HG03520 (cell line): ENCODE results near the gene HPD.

Experiments
- ATAC-seq: cut with Tn5 transposase; IDR thresholded peaks from one replicate; pipeline ENCODE4 v1.9.1; 2021; ENCODE audit warnings: mild to moderate bottlenecking, moderate library complexity; ENCODE audit not compliant: unreplicated experiment

HPD gene

DNA sequence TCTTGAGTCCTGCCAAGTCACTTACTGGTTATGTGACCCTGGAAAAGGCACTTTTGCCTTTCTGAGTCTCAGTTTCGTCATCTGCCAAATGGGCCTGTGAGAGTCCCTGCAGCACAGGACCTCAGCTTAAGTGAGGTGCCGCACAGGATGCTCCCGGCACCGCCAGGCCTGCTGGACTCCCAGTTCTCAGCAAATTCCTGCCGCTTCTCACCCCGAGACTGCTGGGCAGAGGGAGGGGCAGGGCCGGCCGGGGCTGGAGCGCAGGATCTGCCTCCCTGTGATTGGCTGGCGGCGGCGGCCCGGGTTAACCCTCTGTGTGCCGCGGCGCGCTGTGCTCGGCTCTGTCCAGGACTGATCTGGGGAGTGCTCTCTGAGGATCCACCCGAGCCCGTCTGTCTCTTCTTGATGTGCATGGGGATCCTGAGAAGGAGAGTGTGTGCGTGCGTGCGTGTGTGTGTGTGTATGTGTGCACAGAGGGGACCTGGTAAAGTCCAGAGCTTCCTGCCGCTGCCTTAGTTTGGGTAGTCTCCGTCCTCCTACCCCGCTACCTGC is 46.3 kb downstream of the HPD start:
- no peak for ATAC-seq

DNA sequence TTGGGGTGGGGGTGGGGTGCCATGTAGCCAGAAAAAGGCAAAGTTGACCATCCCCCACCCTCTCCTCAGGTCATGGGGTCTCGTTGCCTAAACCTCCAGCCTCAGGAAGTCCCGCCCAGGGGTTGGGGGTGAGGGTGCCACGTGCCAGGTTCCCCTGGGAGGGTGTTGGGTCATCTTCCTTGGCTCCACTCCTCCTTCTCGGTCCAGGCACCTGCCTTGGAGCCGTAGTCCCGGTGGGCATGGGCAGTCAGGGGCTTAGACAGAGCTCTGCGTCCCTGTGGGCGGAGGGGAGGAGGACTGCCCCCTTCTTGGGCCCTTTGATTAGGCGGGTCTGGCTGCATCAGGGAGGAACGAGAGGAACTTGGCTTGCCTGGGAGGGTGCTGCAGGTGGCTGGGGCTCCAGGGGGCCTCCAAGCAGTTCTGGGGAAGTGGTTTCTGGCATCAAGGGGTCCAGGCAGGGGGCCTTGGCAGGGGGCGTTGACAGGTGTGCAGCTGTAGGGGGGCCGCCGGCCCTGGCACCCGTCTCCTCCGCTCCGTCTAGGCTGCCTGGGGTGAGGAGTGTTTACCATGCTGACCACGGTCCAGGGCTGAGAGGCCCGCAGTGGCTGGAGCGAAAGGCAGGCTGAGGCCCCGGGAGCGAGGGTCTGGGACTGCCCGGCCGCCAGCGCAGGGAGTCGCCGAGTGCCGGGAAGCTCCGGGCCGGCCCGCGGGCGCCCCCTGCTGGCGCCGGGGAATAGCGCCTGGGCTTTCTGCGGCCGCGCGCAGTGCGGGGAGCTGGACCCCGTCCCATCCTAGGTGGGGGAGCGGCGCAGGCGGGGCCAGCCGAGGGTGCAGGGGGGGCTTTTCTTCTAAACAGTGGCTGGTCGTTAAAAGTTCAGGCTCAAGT is 47.0 kb downstream of the HPD start:
- ATAC-seq, result peak; percentile 55

DNA sequence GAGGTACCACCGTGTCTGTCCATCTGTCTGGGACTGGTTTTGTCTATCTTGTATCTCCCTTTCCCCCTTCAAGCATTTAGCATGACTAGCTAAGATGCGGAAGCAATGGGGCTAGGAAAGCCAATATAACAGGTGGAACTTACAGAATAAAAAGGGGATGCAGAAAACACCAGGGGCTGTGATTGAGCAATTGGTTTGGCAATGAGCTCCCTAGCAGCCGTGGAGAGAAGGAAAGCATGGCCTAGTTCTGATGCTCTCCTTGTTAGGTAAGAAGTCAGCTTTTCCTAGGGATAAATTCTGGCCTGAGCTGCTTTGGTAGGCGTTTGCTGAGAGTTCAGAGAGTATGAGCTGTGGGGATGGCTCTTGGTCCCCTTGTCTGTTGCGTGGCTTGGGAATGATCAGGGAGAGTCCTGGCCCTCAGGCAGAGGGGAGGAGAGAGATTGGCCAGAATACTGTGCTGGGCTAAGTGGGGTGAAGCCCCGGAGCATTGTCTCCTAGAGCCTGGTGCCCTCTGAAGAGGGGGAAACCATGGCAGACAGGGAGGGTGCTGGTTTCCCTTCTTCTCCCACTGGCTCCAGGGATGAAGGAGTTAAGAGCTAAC is 47.7 kb downstream of the HPD start:
- no peak for ATAC-seq

DNA sequence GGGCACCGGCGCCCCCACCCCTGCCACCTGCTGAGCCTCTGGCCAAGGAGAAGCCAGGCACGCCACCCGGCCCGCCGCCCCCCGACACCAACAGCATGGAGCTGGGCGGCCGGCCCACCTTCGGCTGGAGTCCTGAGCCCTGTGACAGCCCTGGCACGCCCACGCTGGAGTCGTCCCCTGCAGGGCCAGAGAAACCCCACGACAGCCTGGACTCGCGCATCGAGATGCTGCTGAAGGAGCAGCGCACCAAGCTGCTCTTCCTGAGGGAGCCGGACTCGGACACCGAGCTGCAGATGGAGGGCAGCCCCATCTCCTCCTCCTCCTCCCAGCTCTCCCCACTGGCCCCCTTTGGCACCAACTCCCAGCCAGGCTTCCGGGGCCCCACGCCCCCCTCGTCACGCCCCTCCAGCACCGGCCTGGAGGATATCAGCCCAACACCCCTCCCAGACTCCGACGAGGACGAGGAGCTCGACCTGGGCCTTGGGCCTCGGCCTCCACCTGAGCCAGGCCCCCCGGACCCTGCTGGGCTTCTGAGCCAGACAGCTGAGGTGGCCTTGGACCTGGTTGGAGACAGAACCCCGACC is 48.3 kb downstream of the HPD start:
- ATAC-seq, result no peak

DNA sequence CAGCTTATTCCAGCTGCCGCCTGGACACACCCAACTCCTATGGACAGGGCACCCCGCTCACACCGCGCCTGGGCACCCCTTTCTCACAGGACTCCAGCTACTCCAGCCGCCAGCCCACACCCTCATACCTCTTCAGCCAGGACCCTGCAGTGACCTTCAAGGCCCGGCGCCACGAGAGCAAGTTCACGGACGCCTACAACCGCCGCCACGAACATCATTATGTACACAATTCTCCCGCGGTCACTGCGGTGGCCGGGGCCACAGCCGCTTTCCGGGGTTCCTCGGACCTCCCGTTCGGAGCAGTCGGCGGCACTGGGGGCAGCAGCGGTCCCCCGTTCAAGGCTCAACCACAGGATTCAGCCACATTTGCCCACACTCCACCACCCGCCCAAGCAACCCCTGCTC is 48.9 kb downstream of the HPD start:
- no peak for ATAC-seq

GRCh38 chr12:121808623-121809022 is 50.0 kb downstream of the HPD start:
- ATAC-seq, result no peak

DNA sequence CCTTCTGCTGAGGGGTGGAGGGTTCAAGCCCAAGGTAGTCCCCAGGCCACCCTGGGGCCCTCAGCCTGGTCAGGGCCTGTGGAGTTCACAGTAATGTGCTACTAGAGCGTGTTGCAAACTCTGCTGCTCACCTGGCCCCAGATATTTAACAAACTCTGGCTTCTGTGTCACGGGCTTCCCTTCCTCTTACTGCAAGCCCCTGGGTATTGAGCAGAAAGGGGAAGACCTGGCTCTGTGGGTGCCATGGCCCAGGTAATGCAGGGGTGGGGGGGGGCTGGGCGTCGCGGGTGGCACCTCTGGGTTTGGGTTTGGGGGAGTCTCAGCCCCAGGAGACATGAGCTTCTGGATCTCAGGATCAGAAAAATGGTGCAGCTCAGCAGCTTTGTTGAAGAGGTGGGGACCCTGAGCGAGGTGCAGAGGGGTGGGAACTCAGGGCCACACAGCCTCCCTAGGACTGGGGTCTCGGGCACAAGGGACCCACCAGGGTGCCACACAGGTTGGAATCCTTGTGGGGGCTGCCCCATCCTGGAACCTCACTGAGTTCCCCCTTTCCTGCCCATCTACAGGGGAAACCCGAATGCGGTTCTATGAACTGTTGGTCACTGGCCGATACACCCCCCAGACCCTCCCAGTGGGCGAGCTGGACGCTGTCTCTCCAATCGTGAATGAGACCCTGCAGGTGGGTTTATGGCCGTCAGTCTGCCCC is 50.9 kb downstream of the HPD start:
- ATAC-seq, result no peak

DNA sequence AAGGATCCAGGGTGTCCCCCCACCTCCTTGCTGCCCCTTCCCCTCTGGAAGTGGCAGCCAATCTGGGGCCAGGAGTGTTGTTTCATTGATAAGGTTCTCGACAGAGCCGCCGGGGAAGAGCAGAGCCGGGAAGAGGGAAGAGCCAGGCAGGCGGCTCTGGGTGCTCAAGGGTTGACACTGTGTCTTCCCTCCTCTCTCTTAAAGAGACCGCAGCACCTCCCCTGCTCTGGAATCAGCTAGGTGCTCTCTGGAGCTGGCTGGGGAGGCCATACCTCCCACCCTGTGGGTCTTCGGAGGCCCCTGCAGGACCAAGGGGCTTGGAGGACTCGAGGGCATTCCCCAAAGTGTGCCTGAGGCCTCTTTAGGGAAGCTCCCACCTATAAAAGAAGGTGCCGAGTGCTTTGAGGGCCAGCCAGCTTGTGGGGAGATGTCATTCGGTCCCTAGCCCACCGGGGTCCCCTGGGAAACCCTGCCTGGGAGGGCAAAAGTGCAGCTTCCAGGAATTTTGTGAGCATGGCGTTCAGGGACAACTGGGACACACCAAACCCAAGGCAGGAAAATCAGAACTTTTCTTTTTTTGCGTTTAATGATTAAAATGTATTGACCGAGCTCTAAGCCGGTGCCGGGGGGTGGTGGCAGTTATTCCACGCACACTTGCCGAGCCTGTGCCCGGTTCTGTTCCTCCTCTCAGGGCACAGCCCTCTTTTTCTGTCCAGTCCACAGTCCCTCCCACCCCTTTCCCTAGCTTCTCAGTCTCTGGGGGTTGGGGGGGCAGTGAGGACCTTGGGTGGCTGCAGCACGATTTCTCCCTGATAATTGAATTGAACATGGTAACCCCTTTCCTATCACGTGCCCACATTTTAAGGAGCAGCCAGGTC is 51.9 kb downstream of the HPD start:
- no peak for ATAC-seq

DNA sequence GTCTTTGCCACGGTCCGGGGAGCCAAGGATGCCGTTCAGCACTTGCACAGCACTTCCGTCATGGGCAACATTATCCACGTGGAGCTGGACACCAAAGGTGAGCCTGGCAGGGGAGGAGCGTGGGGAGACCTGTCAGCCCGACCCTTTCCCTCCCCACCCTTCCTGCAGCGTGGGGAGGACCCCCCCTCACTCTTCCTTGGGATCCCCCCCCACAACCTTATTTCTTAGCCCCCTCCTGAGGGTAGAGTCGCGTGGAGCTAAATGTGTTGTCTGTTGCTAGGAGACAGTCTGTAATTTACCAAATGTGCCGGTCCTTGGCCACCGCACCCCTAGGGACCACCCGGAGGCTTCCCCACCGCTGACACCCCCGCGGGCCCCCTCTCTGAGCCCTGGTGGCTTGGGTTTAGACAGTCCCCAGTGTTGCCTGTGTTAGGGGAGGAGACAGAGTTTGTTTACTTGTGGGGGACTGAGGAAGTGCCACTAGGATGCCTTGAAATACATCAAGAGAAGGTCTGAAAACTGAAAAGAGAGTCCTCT is 52.6 kb downstream of the HPD start:
- ATAC-seq, result no peak

DNA sequence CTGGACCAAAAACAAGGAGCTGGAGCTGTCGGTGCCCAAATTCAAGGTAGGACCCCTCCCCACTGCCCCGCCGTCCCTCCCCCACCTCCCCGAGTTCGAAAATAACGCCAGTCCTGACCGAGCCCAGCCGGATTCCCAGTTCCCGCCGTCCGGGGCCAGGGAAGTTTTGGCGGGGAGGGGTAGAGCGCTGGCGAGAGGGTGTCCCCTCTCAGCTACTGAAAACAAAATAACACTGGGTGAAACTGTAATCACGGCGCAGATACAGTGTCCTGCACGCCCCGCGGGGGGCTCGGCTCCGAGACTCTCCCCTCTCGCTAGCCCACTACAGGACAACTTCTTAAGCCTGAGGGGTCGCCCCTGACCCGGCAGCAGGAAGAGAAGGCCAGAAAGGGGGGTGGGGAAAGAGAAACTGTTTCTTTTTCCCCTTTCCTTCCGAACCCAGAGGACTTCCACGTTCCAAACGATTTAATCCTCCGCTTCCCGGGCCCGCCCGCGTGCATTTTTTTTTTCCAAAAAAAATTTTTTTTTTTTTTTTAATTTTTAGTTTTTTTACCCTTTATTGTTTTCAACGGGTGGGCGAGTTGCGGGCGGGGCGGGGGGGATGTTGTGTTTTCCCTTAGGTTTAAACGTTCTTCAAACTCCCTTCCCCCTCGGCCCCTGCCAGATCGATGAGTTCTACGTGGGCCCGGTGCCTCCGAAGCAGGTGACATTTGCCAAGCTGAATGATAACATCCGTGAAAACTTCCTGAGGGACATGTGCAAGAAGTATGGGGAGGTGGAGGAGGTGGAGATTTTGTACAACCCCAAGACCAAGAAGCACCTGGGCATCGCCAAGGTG is 53.3 kb downstream of the HPD start:
- no peak for ATAC-seq

GRCh38 chr12:121804417-121805111 is 54.1 kb downstream of the HPD start:
- no peak for ATAC-seq

- ATAC-seq, result no peak
Observed at GRCh38 chr12:121803861-121804416, 54.7 kb downstream of the HPD start, which contains the start of gene SETD1B. SETD1B (plus strand) TSS chr12:121804009; CDS start chr12:121804738, 729 bp downstream.

GRCh38 chr12:121802843-121803698 is 55.6 kb downstream of the HPD start:
- peak; percentile 39 for ATAC-seq

DNA sequence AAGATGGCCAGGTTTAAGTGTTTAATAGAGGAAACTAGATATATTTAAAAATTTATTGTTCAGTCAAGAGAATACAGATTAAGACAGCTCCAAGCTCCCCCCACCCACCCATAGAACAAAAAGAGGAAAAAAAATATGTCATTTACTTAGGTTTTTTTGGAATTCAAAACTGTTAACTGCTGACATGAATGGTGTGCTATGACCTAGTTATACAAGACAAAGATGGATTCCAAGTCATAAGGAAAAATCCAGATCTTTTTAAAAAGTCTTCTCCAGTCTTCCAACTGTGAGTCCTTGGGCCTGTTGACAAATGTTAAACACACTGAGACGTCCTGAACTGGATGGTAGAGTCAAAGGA is 56.2 kb downstream of the HPD start:
- no peak for ATAC-seq

DNA sequence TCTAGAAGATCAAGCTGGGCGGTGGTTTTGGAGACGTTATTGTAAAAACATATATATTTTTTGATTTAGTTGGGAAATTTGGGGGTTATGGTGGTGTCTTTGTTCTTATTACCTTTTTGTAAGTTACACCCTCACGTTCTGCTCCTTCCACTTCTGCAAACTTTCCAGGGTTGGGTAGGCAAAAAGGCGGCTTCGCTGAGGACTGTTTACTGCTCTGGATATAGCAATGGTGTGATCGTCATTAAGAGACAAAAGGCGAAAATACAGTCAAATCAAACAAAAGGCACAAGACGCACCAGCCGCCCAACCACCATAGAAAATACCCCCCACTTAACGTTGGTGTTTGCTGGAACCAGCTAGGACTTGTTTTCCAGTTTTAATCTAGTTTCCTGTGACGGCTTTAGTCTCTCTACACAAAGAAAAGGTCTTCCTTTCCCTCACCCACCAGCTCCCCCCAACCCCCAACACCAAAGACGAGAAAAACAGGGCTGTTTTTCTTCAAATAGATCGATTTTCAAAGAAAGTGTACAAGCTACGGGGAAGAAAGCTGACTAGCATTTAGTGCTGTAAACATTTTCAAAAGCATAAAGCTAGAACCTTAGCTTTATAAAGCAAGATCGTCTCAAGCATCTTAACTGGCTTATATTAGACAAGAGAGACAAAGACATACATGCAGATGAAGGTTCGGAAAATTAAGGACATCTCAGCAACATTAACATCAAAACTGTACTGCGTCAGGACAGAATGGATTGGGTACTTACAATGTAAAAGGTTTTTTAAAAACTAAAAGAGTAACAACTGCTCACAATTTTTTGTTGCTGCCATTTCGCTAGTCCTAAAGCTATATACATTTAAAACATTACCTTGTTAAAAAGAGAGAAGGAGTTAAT is 56.8 kb downstream of the HPD start:
- no peak for ATAC-seq
